GM20431 (cell line): ENCODE data around the gene VIL1.

Experiments
- in situ Hi-C: fragments of 300-500 bp; cut with MseI, MboI; formaldehyde crosslinking; loops from one replicate; pipeline ENCODE4 v1.15.0; 2020; ENCODE audit warnings: low sequenced_read_pairs; ENCODE audit not compliant: unreplicated experiment

VIL1 gene

DNA sequence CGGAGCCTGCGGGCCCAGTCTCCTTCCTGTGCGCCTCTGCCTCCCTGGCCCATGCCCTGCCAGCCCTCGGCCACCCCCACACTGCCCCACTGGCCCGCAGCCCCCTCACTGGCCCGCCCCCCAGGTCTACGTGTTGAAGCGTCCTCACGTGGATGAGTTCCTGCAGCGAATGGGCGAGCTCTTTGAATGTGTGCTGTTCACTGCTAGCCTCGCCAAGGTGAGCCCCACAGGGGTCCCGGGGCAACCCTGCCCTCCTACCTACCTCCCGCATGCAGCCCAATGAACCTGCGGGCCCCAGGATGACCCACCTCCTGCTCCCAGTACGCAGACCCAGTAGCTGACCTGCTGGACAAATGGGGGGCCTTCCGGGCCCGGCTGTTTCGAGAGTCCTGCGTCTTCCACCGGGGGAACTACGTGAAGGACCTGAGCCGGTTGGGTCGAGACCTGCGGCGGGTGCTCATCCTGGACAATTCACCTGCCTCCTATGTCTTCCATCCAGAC lies 16.0 kb upstream of the VIL1 start:
- in situ Hi-C loops = loop anchor here (25.0 kb wide), 2 partner anchors 259 to 434 kb away; partner anchors contain the start of genes BCS1L, PRKAG3, RNF25 and STK36

DNA sequence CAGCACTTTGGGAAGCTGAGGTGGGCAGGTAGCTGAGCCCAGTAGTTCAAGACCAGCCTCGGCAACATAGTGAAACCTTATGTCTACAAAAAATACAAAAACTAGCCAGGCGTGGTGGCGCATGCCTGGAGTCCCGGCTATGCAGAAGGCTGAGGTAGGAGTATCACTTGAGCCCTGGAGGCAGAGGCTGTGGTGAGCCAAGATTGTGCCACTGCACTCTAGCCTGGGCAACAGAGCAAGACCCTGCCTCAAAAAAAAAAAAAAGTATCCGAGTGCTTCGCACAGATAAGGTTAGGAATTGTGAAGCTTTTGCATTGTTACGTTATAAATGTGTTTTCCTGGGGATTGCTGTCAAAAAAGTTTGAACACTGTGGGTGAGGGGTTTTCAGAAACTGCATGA lies 15.1 kb upstream of the VIL1 start:
- in situ Hi-C loops = loop anchor here (25.0 kb wide), 2 partner anchors 258 to 433 kb away; partner anchors contain the start of genes BCS1L, PRKAG3, RNF25 and STK36

DNA sequence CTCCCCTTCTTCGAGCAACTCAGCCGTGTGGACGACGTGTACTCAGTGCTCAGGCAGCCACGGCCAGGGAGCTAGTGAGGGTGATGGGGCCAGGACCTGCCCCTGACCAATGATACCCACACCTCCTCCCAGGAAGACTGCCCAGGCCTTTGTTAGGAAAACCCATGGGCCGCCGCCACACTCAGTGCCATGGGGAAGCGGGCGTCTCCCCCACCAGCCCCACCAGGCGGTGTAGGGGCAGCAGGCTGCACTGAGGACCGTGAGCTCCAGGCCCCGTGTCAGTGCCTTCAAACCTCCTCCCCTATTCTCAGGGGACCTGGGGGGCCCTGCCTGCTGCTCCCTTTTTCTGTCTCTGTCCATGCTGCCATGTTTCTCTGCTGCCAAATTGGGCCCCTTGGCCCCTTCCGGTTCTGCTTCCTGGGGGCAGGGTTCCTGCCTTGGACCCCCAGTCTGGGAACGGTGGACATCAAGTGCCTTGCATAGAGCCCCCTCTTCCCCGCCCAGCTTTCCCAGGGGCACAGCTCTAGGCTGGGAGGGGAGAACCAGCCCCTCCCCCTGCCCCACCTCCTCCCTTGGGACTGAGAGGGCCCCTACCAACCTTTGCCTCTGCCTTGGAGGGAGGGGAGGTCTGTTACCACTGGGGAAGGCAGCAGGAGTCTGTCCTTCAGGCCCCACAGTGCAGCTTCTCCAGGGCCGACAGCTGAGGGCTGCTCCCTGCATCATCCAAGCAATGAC lies 14.4 kb upstream of the VIL1 start:
- in situ Hi-C loops = loop anchor here (25.0 kb wide), 2 partner anchors 258 to 433 kb away; partner anchors contain the start of genes BCS1L, PRKAG3, RNF25 and STK36

DNA sequence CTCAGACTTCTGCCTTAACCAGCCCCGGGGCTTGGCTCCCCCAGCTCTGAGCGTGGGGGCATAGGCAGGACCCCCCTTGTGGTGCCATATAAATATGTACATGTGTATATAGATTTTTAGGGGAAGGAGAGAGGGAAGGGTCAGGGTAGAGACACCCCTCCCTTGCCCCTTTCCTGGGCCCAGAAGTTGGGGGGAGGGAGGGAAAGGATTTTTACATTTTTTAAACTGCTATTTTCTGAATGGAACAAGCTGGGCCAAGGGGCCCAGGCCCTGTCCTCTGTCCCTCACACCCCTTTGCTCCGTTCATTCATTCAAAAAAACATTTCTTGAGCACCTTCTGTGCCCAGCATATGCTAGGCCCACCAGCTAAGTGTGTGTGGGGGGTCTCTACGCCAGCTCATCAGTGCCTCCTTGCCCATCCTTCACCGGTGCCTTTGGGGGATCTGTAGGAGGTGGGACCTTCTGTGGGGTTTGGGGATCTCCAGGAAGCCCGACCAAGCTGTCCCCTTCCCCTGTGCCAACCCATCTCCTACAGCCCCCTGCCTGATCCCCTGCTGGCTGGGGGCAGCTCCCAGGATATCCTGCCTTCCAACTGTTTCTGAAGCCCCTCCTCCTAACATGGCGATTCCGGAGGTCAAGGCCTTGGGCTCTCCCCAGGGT lies 13.7 kb upstream of the VIL1 start:
- in situ Hi-C loops = loop anchor here (25.0 kb wide), 2 partner anchors 257 to 432 kb away; partner anchors contain the start of genes BCS1L, PRKAG3, RNF25 and STK36

DNA sequence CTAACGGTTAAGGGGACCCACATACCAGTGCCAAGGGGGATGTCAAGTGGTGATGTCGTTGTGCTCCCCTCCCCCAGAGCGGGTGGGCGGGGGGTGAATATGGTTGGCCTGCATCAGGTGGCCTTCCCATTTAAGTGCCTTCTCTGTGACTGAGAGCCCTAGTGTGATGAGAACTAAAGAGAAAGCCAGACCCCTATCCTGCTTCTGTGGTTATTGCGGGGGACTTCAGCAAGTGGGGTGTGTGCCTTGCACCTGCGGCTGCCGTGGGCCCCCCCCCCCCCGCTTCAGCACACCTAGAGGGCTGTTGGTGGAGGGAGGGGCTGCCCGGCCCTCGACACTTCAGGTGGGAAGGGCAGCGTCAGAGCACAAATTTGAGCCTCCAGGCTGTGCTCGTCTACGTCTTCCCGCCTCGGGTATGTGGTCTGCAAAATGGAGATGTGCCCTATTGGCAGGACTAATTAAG lies 13.1 kb upstream of the VIL1 start:
- in situ Hi-C loops = loop anchor here (25.0 kb wide), 2 partner anchors 257 to 432 kb away; partner anchors contain the start of genes BCS1L, PRKAG3, RNF25 and STK36

DNA sequence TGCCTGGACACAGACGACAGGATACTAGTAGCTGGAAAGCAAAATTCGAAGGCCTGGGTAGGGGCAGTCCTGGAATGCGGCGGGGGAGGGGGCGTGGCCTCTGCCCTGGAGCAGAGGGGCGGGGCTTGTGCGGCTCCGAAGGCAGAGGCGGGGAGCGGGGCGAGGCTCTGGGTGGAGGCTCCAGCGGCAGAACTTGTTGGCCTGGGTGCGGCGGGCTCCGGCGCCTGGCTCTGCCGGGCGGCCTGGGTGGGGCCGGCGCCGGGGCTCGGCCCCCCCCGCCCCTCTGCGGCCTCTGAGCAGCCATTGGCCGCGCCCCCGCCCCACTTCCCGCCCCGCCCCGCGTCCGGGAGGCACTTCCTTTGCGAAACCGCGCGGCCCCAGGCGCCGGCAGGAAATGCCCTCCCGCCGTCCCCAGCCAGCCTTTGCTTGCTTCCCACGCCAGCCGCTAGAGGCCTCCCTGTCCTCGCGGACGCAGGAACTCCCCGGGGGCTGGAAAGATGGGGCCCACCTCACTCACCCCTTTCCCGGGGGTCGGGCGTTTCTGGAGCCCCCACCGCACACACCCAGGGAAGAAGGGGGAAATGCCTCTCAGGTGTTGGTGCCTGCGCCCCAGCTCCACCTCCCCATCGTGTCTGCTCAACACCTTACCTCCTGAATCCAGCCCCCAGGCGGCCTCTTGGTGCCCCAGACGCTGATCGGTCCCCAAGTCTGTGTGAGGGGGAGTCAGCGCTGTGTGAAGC lies 12.5 kb upstream of the VIL1 start:
- in situ Hi-C loops = loop anchor here (25.0 kb wide), 2 partner anchors 256 to 431 kb away; partner anchors contain the start of genes BCS1L, PRKAG3, RNF25 and STK36

DNA sequence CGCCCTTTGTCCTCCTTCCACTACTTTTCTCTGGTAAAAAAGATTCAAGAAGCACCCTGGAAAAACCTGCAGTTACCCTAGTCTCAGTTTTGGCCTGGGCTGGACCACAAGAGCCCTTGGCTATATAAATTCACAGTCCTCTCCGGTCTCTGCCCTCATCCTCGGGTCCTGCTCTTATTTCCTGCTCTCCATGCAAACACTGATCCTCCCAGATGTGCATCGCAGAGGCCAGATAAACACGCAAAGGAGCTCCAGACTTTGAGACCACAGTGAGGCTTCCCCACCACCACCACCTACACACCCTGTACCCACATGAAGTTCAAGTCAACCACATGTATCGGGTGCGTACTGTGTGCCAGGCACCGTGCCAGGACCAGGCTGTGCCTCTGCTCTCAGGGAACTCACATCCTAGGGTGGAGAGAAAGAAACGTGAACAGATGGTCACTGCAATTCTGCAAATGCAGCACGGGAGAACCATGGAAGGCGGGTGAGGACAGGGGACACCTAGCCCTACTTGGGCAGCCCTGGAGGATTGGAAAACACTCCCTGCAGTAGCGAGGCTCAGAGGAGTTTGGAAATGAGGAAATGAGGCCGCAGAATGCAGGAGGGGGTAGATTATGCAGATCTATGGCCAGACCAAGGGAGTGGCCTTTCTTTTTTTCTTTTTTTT lies 11.8 kb upstream of the VIL1 start:
- in situ Hi-C loops = loop anchor here (25.0 kb wide), 2 partner anchors 255 to 430 kb away; partner anchors contain the start of genes BCS1L, PRKAG3, RNF25 and STK36

DNA sequence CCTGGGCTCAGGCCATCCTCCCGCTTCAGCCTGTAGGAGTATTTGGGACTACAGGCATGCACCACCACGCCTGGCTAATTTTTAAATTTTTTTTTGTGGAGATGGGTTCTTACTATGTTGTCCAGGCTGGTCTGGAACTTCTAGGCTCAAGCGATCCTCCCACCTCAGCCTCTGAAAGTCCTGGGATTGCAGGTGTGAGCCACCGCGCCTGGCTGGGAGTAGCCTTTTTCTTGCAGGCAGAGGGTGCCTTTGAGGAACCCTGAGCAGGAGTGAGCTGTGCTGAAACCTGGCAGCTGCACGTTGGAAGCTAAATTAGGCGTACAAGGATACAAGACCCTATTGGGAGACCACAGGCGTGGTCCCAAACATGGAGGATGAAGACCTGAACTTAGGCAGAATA lies 11.2 kb upstream of the VIL1 start:
- in situ Hi-C loops = loop anchor here (25.0 kb wide), 2 partner anchors 255 to 430 kb away; partner anchors contain the start of genes BCS1L, PRKAG3, RNF25 and STK36

DNA sequence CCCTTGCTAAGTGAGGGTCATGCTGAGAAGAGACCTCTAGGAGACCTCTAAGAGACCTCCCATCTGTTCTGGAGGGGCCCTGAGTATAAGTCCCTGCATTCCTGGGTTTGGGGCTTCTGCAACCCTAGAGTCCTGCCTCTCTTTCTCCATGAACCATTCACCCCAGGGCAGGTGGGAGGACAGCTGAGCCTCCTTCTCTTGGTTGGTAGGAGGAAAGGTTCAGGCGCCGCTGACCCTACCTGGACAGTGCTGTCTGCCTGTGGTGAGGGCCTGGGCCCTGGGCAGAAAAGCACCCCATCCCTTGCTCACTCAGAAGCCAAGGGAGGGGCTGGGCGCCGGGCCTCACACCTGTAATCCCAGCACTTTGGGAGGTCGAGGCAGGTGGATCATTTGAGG lies 604 bp upstream of the VIL1 start:
- in situ Hi-C loops = loop anchor here (25.0 kb wide), 2 partner anchors 244 to 419 kb away; partner anchors contain the start of genes BCS1L, PRKAG3, RNF25 and STK36

DNA sequence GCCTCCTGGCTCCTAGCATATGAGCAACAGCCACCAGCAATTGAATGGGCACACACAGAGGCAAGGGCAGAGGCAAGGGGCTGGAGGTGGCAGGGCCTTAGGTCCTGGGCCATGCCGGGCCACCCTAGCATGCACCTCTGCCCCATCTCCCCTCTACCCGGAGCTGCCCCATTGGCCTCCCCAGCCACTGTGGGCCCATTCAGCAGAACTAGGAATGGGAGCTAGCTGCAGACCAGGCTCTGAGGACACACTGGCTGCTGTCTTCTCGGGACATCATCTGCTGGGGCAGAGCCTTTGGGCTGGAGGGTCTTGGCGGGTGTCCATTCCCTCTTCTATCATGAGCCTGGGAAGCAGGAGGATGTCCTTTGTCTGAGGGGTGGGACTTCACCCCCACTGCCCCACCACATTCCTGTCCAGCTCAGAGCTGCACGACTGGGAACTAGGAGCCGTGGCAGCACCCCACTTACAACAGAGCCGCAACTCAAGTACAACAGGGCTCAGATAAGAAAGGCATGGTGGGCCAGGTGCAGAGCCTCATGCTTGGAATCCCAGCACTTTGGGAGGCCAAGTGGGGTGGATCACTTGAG lies 800 bp downstream of the VIL1 start:
- in situ Hi-C loops = loop anchor here (25.0 kb wide), 2 partner anchors 243 to 418 kb away; partner anchors contain the start of genes BCS1L, PRKAG3, RNF25 and STK36

DNA sequence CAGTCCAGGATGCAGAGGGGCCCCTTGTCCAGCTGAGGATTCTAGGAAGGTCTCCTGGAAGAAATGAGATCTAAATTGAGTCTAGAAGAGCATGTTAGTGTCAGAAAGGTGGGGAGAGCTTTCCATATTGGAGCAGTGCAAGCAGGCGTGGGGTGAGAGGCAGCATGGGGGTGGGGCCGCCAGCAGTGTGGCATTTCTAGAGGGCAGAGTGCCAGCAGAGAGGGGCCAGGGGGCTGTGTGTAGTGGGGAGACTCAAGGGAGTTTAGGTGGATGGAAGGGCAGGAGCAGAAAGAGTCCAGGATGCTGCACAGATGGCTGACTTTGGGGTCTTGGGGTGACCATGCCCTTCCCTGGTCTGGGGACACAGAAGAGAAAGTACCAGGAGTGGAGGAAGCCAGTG lies 2.1 kb downstream of the VIL1 start:
- in situ Hi-C loops = loop anchor here (25.0 kb wide), 2 partner anchors 241 to 416 kb away; partner anchors contain the start of genes BCS1L, PRKAG3, RNF25 and STK36

DNA sequence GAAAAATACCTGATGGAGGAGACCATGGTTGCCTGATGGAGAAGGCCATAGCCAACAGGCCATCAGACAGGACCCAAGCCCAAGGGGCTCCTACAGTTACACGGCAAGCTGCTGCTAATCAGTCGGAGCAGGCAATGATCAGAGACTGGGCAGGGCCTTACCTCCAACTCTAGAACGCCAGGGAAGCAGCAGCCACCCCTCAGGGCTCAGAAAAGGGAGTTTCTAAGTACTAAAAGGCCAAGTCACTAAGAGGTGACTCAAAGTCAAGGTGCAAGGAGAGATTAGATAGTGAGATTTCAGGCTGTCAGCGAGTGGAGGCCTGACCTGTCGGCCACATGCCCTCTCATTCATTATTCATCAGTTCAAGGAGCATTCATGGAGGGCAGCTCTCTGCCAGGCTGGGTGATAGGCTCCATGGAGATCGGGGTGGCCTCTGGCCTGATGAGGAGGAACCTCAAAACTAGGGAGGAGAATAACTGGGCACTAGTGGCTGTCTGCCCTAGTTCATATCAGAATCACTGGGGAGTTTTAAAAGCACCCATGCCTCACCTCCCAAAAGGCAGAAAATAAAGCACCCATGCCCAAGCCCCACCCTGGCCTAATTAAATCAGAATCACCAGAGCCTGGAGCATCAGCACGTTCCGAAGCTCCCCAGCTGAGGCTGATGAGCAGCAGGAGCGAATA lies 3.6 kb downstream of the VIL1 start:
- in situ Hi-C loops = loop anchor here (25.0 kb wide), 2 partner anchors 240 to 415 kb away; partner anchors contain the start of genes BCS1L, PRKAG3, RNF25 and STK36

DNA sequence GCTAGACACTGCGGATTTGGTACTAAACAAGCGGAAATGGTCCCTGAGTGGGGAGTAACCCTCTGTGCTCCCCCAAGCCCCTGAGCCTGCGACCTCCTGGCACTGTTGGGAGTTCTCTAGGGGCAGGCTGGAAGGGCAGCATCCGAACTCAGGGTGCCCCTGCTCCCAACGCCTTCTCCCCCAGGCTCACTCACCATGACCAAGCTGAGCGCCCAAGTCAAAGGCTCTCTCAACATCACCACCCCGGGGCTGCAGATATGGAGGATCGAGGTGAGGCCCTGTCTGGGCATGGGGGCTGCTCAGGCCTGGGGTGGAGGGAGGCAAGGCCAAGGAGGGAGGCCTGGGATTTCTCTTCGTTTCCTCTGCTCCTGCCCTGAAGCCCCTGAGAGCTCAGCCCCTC lies 4.7 kb downstream of the VIL1 start:
- in situ Hi-C loops = loop anchor here (25.0 kb wide), 2 partner anchors 239 to 414 kb away; partner anchors contain the start of genes BCS1L, PRKAG3, RNF25 and STK36

DNA sequence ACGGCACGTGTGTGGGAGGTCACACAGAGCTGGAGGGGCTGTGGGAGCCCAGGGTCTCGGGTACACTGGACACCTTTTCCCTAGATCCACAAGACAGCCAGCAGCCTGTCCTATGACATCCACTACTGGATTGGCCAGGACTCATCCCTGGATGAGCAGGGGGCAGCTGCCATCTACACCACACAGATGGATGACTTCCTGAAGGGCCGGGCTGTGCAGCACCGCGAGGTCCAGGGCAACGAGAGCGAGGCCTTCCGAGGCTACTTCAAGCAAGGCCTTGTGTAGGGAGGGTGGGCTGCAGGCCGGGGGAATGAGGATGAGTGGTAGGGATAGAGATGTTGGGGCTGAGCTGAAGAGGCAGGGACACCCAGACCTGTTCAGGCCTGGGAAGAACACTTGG lies 6.6 kb downstream of the VIL1 start:
- in situ Hi-C loops = no loop called here

DNA sequence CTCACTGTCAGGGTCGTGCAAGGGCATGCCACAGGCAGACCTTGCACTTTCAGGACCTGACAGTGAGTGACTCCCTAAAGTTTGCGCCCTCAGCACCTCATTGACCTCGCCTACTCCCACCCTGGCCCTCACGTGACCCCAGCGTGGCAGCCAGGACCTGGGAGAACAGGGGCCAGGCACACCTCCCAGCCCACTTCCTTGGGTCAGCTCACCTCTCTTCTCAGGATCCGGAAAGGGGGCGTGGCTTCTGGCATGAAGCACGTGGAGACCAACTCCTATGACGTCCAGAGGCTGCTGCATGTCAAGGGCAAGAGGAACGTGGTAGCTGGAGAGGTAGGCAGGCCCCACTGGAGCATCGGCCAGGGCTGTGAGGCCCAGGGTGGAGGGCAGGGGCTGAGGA lies 8.8 kb downstream of the VIL1 start:
- in situ Hi-C loops = no loop called here

DNA sequence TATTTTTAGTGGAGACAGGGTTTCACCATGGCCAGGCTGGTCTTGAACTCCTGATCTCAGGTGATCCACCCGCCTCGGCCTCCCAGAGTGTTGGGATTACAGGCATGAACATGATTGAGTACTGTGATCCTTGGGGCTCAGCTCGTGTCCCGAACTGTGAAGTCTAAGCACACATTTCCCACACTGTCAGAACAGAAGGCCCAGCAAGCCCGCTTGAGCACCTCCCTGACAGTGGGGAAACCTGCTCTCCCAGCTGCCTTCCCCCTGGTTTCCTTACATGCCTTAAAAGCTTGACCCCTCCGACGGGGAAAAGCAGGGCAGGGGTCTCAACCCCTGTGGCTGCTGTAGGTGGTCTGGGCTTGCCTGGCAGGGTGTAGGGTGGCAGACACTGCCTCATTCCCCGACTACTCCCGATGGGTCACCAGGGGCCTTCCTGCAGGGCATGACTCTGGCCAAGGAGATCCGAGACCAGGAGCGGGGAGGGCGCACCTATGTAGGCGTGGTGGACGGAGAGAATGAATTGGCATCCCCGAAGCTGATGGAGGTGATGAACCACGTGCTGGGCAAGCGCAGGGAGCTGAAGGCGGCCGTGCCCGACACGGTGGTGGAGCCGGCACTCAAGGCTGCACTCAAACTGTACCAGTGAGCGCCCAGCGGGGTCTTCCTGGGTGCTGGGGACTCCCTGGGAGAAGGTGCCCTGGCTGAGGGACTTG lies 10.1 kb downstream of the VIL1 start:
- in situ Hi-C loops = no loop called here

DNA sequence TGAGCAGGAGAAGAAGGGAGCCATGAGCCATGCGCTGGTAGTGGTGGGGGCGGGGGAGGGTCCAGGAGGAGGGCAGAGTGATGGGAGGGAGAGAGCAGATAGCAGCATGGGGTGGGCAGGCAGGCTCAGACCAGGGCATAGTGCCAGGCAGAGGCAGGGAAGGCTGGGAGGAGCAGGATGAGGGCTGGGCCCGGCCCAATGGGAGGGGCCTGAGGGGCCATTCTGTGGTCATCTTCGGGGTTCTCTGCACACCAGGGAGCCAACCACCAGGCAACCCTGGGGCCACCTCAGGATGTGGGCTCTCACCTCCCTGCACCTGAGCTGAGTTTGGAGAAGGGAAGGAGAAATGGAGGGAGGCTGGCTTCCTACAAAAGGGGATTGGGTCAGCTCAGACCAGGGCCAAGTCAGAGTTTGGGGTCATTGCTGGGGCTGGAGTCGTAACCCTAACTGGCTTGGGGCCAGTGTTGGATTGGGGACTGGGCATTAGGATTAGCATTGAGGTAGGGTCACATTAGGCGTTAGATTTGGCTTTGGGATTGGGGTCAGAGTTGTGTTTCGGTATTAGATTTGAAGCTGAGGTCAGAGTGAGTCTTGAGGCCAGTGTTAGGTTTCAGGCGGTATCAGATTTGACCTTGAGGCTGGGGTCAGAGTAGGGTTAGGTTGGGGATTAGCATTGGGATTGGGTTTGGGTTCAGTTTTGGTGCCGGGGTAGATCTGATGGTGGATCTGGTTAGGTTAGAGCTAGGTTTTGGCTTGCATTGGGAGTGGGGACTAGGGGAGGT lies 11.2 kb downstream of the VIL1 start:
- in situ Hi-C loops = no loop called here
